ENCODE data around the gene DEDD. TPM values are rescaled to one million over a fixed set of nuclear protein-coding genes. Genes with fewer than 3 reads are reported as not detected.

Gene DEDD
- total and polyA plus RNA-seq, 2 of the 4 experiments (the other 2 are of a cell fraction), result 40.2 to 47.9 TPM

GRCh38 chr1:161176468-161177111 lies 44.1 kb upstream of the DEDD start:
- in situ Hi-C loops (cut with MboI; ENCODE audit: low sequenced_read_pairs) (no loop called here), dilution Hi-C loops (cut with HindIII; ENCODE audit: low sequenced_read_pairs, unreplicated experiment) (no loop called here), intact Hi-C loops (cut with micrococcal nuclease) (no loop called here)
- peaks cover 17% of the 10 kb centered on the region for H3K4me1 ChIP-seq (ENCODE audit: control insufficient read depth, insufficient read depth, low read length)
- H3K36me3 ChIP-seq (ENCODE audit: control insufficient read depth, insufficient read depth, low read length), result peaks cover 26% of the 10 kb centered on the region
- peak overlapping the region; percentile 98; the same call in 1 of the 2 replicates for H4K5ac ChIP-seq (ENCODE audit: low read depth, low read length)
- no peak overlapping the region for H2BK20ac ChIP-seq (ENCODE audit: low read depth, low read length)
- no CpG with 5 or more reads among the region's 17 CpGs for WGBS, 2 experiments (ENCODE audit: extremely low coverage in 2 of 2, insufficient read length in 1 of 2)
- peak overlapping the region; percentile 91 for H3K14ac ChIP-seq (replicated peaks; ENCODE audit: low read depth, low read length)
- no peaks in the 10 kb centered on the region for H3K9me3 ChIP-seq (ENCODE audit: control insufficient read depth, insufficient read depth, low read length)
- CTCF ChIA-PET, result interaction anchor here (1.9 kb wide), 1 partner anchor 10 kb away, joined by 5 read pairs; the partner anchor contains the start of gene PPOX
- no peak overlapping the region for H2BK15ac ChIP-seq (ENCODE audit: low read depth, low read length)
- H2BK120ac ChIP-seq (ENCODE audit: low read depth, low read length), result no peak overlapping the region
- peak overlapping the region; percentile 82; the same call in 1 of the 2 replicates for H4K91ac ChIP-seq (ENCODE audit: insufficient read depth, low read depth, low read length)
- peak overlapping the region; percentile 100 for H2AFZ ChIP-seq (replicated peaks; ENCODE audit: low read length, poor library complexity)
- ATAC-seq (ENCODE audit: low read depth) (no peak; the same call in 1 of the 2 replicates), DNase-seq (no peak)
- H3K4ac ChIP-seq (ENCODE audit: low read depth, low read length), result peak overlapping the region; percentile 94
- H3K27ac ChIP-seq (ENCODE audit: insufficient read depth, low read length), result peak overlapping the region; percentile 98
- H3K4me2 ChIP-seq (ENCODE audit: low read depth, low read length), result peak overlapping the region; percentile 96
- H3K9ac ChIP-seq (ENCODE audit: low read depth, low read length), result peak overlapping the region; percentile 99
- POLR2A ChIA-PET (ENCODE audit: unreplicated experiment), result no interaction called here
- BruUV-seq (replicated peaks), result no TSS peak
- peak overlapping the region; percentile 80; the same call in 1 of the 2 replicates for H3K56ac ChIP-seq (ENCODE audit: extremely low read depth, insufficient read depth, low read length)
- peak overlapping the region; percentile 90 for H2BK5ac ChIP-seq (ENCODE audit: low read depth, low read length, poor library complexity, severe bottlenecking)
- peak overlapping the region; percentile 97 for H2AK9ac ChIP-seq (replicated peaks; ENCODE audit: low read depth, low read length, poor library complexity)
- peaks cover 14 to 39% of the 10 kb centered on the region in 2 experiments for H3K79me1 ChIP-seq (ENCODE audit: low read depth in 1 of 2, low read length in 2 of 2)
- no peaks in the 10 kb centered on the region for H3K27me3 ChIP-seq (ENCODE audit: control insufficient read depth, insufficient read depth, low read length)
- H4K8ac ChIP-seq (ENCODE audit: low read depth in 2 of 2, low read length in 2 of 2), result peak overlapping the region; percentile 87 to 99; a peak in 2 of 4 replicates
- peak overlapping the region; percentile 78 for H2AK5ac ChIP-seq (ENCODE audit: low read depth, low read length)
- H3K4me3 ChIP-seq (ENCODE audit: insufficient read depth, low read depth, low read length), result peak overlapping the region; percentile 98
- H3K9me1 ChIP-seq (ENCODE audit: insufficient read depth, low read length), result peaks cover 11% of the 10 kb centered on the region
- no peak overlapping the region; the same call in 1 of the 2 replicates for H3K18ac ChIP-seq (ENCODE audit: low read depth, low read length)
- H4K20me1 ChIP-seq (ENCODE audit: insufficient read depth, low read length), result peaks cover 13% of the 10 kb centered on the region; the same call in 1 of the 2 replicates
- H3K23ac ChIP-seq (ENCODE audit: low read depth, low read length), result peak overlapping the region; percentile 94
- TF ChIP-seq BHLHE40 (IDR thresholded peaks at IDR 0.05; ENCODE audit: low read depth, low read length) (no peak), RCOR1 (IDR thresholded peaks at IDR 0.05; ENCODE audit: insufficient replicate concordance, low read length) (no peak), MXI1 (IDR thresholded peaks at IDR 0.05; ENCODE audit: borderline replicate concordance, low read depth, low read length) (no peak), CTCF (conservative IDR thresholded peaks at IDR 0.05; ENCODE audit: low read depth, low read length) (no peak), USF2 (IDR thresholded peaks at IDR 0.05; ENCODE audit: low read depth, low read length) (no peak), MAZ (IDR thresholded peaks at IDR 0.05; ENCODE audit: borderline replicate concordance, low read depth, low read length) (no peak), RFX5 (IDR thresholded peaks at IDR 0.05; ENCODE audit: low read depth, low read length) (no peak), NFE2L2 (IDR thresholded peaks at IDR 0.05; ENCODE audit: low read depth, low read length) (no peak), MAFK (IDR thresholded peaks at IDR 0.05; ENCODE audit: low read depth, low read length) (no peak), CEBPB (IDR thresholded peaks at IDR 0.05; ENCODE audit: low read depth, low read length) (no peak), POLR2A (IDR thresholded peaks at IDR 0.05; ENCODE audit: low read depth, low read length) (no peak), FOS (IDR thresholded peaks at IDR 0.05; ENCODE audit: low read depth, low read length) (no peak), SMC3 (IDR thresholded peaks at IDR 0.05; ENCODE audit: low read depth, low read length) (no peak), RAD21 (IDR thresholded peaks at IDR 0.05; ENCODE audit: low read length) (no peak), CHD1 (IDR thresholded peaks at IDR 0.05; ENCODE audit: low read depth, low read length) (no peak)
